ENCODE data around the gene ANKRD13B.

ANKRD13B gene

GRCh38 chr17:29569245-29569950 is 23.5 kb upstream of the ANKRD13B start:
- DNase-seq, result no peak

GRCh38 chr17:29570521-29570920 is 22.4 kb upstream of the ANKRD13B start:
- DNase-seq, result no peak

- no peak for DNase-seq
Observed at GRCh38 chr17:29571486-29571882, 21.4 kb upstream of the ANKRD13B start.

- no peak for DNase-seq
Observed at GRCh38 chr17:29571883-29572681, 20.9 kb upstream of the ANKRD13B start.

GRCh38 chr17:29572691-29573557 is 20.0 kb upstream of the ANKRD13B start:
- DNase-seq, result peak; percentile 21

GRCh38 chr17:29573558-29573869 is 19.4 kb upstream of the ANKRD13B start:
- DNase-seq, result no peak

GRCh38 chr17:29573871-29574731 is 18.8 kb upstream of the ANKRD13B start:
- no peak for DNase-seq

- DNase-seq, result no peak
Observed at GRCh38 chr17:29574732-29575510, 18.0 kb upstream of the ANKRD13B start.

GRCh38 chr17:29575511-29576213 is 17.3 kb upstream of the ANKRD13B start:
- DNase-seq, result no peak

GRCh38 chr17:29576214-29577000 is 16.5 kb upstream of the ANKRD13B start:
- DNase-seq, result no peak

GRCh38 chr17:29577001-29577370 is 15.9 kb upstream of the ANKRD13B start:
- DNase-seq, result no peak

- DNase-seq, result no peak
Observed at GRCh38 chr17:29577385-29578211, 15.3 kb upstream of the ANKRD13B start.

- DNase-seq, result no peak
Observed at GRCh38 chr17:29578626-29579485, 14.1 kb upstream of the ANKRD13B start.

GRCh38 chr17:29579866-29580771 is 12.8 kb upstream of the ANKRD13B start:
- DNase-seq, result peak; percentile 83

GRCh38 chr17:29581583-29582253 is 11.2 kb upstream of the ANKRD13B start:
- DNase-seq, result no peak

- no peak for DNase-seq
Observed at GRCh38 chr17:29582254-29582765, 10.6 kb upstream of the ANKRD13B start.

All from effector CD8-positive, alpha-beta T cell (primary cell).